Mesothelial cell of epicardium (in vitro differentiated cells): Measurements from ENCODE around the gene SGCD. TPM values are rescaled to one million over a fixed set of nuclear protein-coding genes. Genes with fewer than 3 reads are reported as not detected.

Experiments
- DNase-seq, 2 experiments: peaks; one replicate each; pipeline ENCODE4 v3.0.0; 2021; ENCODE audit warnings: low spot score in 2 of 2; ENCODE audit not compliant: unreplicated experiment in 2 of 2
- H3K27ac Mint-ChIP-seq: 2 replicates; pipeline ENCODE4 v1.8.0; 2021; ENCODE audit warnings: mixed read lengths
- H3K27me3 Mint-ChIP-seq: 2 replicates; pipeline ENCODE4 v1.8.0; 2021; ENCODE audit warnings: low read depth, mixed read lengths
- H3K36me3 Mint-ChIP-seq: 2 replicates; pipeline ENCODE4 v1.8.0; 2021; ENCODE audit warnings: mixed read lengths
- H3K4me1 Mint-ChIP-seq: 2 replicates; pipeline ENCODE4 v1.8.0; 2021; ENCODE audit warnings: mixed read lengths
- H3K4me3 Mint-ChIP-seq: 2 replicates; pipeline ENCODE4 v1.8.0; 2021; ENCODE audit warnings: mild to moderate bottlenecking, moderate library complexity, mixed read lengths
- H3K9me3 Mint-ChIP-seq: 2 replicates; pipeline ENCODE4 v1.8.0; 2021; ENCODE audit warnings: mixed read lengths
- CTCF ChIP-seq: fragments of 200-600 bp; sonication (generic); IDR thresholded peaks from one replicate; pipeline ENCODE4 v1.5.0; 2021; ENCODE audit warnings: antibody characterized with exemption; ENCODE audit not compliant: unreplicated experiment
- total RNA-seq: library from RNA; stranded (reverse); gene quantifications from 3 replicates; pipeline ENCODE4 v1.2.1, GENCODE V29; 2021

Gene SGCD
- total RNA-seq, 1 donor from 2014 or later: 4.9 TPM

GRCh38 chr5:156394642-156395305 is 67.8 kb downstream of the SGCD start:
- no peaks in the 10 kb centered on the region for H3K27me3 Mint-ChIP-seq
- no peak overlapping the region for H3K4me3 Mint-ChIP-seq
- H3K4me1 Mint-ChIP-seq: peaks cover 23% of the 10 kb centered on the region
- H3K27ac Mint-ChIP-seq: no peak overlapping the region
- no peak for TF ChIP-seq CTCF
- no peaks in the 10 kb centered on the region for H3K36me3 Mint-ChIP-seq
- DNase-seq: no peak
- no peaks in the 10 kb centered on the region for H3K9me3 Mint-ChIP-seq

- Mint-ChIP-seq H3K4me1 (peaks cover 23% of the 10 kb centered on the region), H3K36me3 (no peaks in the 10 kb centered on the region), H3K27me3 (no peaks in the 10 kb centered on the region), H3K27ac (no peak overlapping the region), H3K9me3 (no peaks in the 10 kb centered on the region), H3K4me3 (no peak overlapping the region)
- no peak for DNase-seq
- TF ChIP-seq CTCF: no peak
Measured at GRCh38 chr5:156395306-156395675, 68.3 kb downstream of the SGCD start.

- H3K4me3 Mint-ChIP-seq: no peak overlapping the region
- H3K36me3 Mint-ChIP-seq: no peaks in the 10 kb centered on the region
- DNase-seq: no peak
- peak overlapping the region; percentile 58 for H3K27ac Mint-ChIP-seq
- H3K9me3 Mint-ChIP-seq: no peaks in the 10 kb centered on the region
- peaks cover 23% of the 10 kb centered on the region for H3K4me1 Mint-ChIP-seq
- H3K27me3 Mint-ChIP-seq: no peaks in the 10 kb centered on the region
- no peak for TF ChIP-seq CTCF
Measured at GRCh38 chr5:156396063-156396829, 69.3 kb downstream of the SGCD start.

GRCh38 chr5:156396830-156397081 is 69.8 kb downstream of the SGCD start:
- H3K4me3 Mint-ChIP-seq: no peak overlapping the region
- H3K36me3 Mint-ChIP-seq: no peaks in the 10 kb centered on the region
- no peaks in the 10 kb centered on the region for H3K9me3 Mint-ChIP-seq
- no peak for TF ChIP-seq CTCF
- no peak overlapping the region for H3K27ac Mint-ChIP-seq
- peaks cover 23% of the 10 kb centered on the region for H3K4me1 Mint-ChIP-seq
- no peaks in the 10 kb centered on the region for H3K27me3 Mint-ChIP-seq
- DNase-seq: no peak

GRCh38 chr5:156399323-156399722 is 72.4 kb downstream of the SGCD start:
- Mint-ChIP-seq H3K9me3 (peaks cover 4% of the 10 kb centered on the region), H3K27ac (no peak overlapping the region), H3K4me1 (peaks cover 23% of the 10 kb centered on the region), H3K4me3 (no peak overlapping the region), H3K27me3 (no peaks in the 10 kb centered on the region), H3K36me3 (no peaks in the 10 kb centered on the region)
- no peak for TF ChIP-seq CTCF
- no peak for DNase-seq
